ENCODE results near the gene CCDC188.

CCDC188 gene

DNA sequence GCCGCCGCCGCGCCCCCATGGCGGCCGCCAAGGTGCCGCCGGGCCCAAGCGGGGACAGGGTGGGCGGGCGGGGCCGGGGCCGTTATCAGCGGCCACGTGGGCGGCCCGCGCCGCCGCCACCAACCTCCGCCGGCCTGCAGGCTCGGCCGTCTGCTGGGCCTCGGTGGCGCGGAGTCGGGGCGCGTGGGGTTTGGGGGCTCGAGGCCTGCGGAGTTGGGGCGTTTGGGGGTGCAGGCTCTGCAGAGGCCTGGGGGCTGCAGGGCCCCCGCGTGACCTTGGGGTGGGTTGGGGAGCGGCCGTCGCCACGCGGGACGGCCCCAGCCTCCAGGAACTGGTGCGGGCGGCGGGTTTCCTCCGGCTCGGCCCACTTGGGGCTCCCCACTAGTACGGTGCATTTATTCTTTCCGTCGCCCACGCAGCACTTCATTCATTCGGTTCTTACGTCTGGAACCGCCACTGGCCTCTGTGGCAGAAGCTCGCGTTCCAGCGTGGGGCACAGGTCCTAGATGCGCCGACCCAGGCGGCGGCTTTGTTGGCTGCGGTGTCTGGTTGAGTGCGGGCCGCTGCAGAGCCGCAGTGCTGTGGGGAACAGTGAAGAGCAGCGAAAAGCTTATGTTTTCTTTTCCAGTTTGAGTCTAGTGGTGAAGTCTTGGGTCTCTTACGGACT is 33.1 kb downstream of the CCDC188 start:
- Histone ChIP-seq H3K4me1 (ENCODE audit: insufficient read depth, low read length) (peaks cover 71% of the 10 kb centered on the region), H3K4me2 (ENCODE audit: insufficient read depth, low read length) (peak overlapping the region; percentile 95), H3K27ac (ENCODE audit: low read length) (peak overlapping the region; percentile 81), H3K4me3 (ENCODE audit: low read depth in 1 of 2, low read length in 2 of 2) (peak overlapping the region; percentile 97 to 100), H2AFZ (ENCODE audit: low read depth, low read length) (peak overlapping the region; percentile 41; the same call in 1 of the 2 replicates), H4K20me1 (ENCODE audit: insufficient read depth, low read length) (peaks cover 81% of the 10 kb centered on the region), H3K27me3 (ENCODE audit: insufficient read depth, low read length, poor library complexity) (no peaks in the 10 kb centered on the region), H3K9me3 (ENCODE audit: insufficient read depth, low read length, severe bottlenecking) (no peaks in the 10 kb centered on the region), H3K9ac (ENCODE audit: low read depth, low read length) (peak overlapping the region; percentile 97), H3K36me3 (ENCODE audit: insufficient read depth, low read length) (peaks cover 88% of the 10 kb centered on the region), H3K79me2 (ENCODE audit: insufficient read depth, low read length) (peaks cover 93% of the 10 kb centered on the region)
- TF ChIP-seq, protein P1, sequence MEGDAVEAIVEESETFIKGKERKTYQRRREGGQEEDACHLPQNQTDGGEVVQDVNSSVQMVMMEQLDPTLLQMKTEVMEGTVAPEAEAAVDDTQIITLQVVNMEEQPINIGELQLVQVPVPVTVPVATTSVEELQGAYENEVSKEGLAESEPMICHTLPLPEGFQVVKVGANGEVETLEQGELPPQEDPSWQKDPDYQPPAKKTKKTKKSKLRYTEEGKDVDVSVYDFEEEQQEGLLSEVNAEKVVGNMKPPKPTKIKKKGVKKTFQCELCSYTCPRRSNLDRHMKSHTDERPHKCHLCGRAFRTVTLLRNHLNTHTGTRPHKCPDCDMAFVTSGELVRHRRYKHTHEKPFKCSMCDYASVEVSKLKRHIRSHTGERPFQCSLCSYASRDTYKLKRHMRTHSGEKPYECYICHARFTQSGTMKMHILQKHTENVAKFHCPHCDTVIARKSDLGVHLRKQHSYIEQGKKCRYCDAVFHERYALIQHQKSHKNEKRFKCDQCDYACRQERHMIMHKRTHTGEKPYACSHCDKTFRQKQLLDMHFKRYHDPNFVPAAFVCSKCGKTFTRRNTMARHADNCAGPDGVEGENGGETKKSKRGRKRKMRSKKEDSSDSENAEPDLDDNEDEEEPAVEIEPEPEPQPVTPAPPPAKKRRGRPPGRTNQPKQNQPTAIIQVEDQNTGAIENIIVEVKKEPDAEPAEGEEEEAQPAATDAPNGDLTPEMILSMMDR (IDR thresholded peaks at IDR 0.05; ENCODE audit: borderline replicate concordance, extremely low read depth, low read length, poor library complexity, severe bottlenecking), result no peak
- no peak for TF ChIP-seq EZH2 (IDR thresholded peaks at IDR 0.05; ENCODE audit: borderline replicate concordance, low read depth, low read length, severe bottlenecking)
- ATAC-seq (ENCODE audit: insufficient read depth, low read depth) (no peak; the same call in 2 of the 3 replicates), DNase-seq (peak; percentile 42)

DNA sequence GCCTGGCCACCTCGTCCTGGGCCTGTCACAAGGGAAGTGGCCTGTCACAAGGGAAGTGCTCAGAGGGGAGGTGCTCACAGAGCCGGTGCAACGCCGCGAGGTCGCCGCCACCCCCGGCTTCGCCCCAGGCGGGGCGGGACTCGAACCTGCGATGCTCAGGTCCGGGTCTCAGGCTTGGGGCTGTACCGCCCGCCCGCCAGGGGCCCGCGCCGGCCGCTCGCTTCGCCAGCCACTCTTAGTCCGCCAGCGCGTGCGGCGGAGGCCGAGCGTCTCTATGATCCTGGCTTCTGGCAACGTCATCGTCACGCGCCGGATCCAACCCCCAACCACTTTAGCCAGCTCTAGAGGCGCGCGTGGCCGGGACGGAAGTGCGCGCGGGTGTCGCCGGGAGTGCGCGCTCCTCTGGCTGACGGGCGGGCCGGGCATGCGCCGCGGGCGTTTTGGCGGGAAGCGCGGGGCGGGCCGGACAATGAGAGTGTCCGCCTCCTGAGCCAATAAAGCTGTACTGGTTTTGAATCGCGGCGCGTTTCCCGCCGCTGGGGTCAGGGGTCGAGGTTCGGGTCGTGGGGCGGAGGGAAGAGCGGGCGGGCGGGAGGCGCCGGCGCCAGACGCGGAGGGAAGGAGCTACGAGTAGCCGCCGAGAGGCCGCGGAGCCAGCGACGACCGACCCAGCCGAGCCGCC is 33.8 kb downstream of the CCDC188 start, which contains the start of gene TRMT2A:
Gene TRMT2A, minus strand, starts transcription at position 276 of the 682 bp plus-strand sequence. CDS start 320 bp downstream, outside the sequence.
- peak within 1 kb of the TSS; percentile 95 for H3K27ac ChIP-seq (ENCODE audit: low read length)

DNA sequence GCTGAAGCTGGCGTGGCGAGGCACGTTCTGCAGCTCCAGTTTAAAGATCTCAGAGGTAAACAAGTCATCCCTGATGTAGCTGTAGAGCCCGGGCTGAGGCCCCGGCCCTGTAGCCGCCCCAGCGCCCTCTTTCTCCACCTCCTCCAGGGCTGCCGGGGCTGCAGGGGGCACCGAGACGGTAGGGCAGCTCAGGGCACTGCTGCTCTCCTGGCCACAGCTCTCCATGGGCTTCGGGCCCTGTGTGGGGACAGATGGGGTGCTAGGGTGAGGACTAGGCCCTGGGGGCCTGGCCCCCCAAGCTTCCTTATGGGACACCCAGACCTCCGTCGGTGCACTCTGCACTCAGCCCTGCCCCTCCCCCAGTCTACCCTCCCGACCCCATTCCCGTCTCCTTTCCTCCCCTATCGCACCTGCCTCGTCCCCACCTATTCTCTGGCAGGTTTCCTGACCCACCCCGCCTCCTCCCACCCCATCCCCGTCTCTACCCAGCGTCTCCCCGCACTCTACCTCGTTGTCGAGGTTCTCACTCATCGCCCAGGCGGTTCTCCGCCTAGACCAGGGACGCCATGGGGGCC is 34.4 kb downstream of the CCDC188 start:
- ATAC-seq (ENCODE audit: insufficient read depth, low read depth) (no peak), DNase-seq (peak; percentile 19)
- Histone ChIP-seq H3K4me2 (ENCODE audit: insufficient read depth, low read length) (peak overlapping the region; percentile 89), H2AFZ (ENCODE audit: low read depth, low read length) (peak overlapping the region; percentile 87), H3K79me2 (ENCODE audit: insufficient read depth, low read length) (peaks cover 82% of the 10 kb centered on the region), H3K4me3 (ENCODE audit: low read depth in 1 of 2, low read length in 2 of 2) (peak overlapping the region; percentile 94 to 100), H3K9me3 (ENCODE audit: insufficient read depth, low read length, severe bottlenecking) (no peaks in the 10 kb centered on the region), H4K20me1 (ENCODE audit: insufficient read depth, low read length) (peaks cover 80% of the 10 kb centered on the region), H3K4me1 (ENCODE audit: insufficient read depth, low read length) (peaks cover 70% of the 10 kb centered on the region), H3K36me3 (ENCODE audit: insufficient read depth, low read length) (peaks cover 87% of the 10 kb centered on the region), H3K27ac (ENCODE audit: low read length) (peak overlapping the region; percentile 95), H3K9ac (ENCODE audit: low read depth, low read length) (peak overlapping the region; percentile 97), H3K27me3 (ENCODE audit: insufficient read depth, low read length, poor library complexity) (no peaks in the 10 kb centered on the region)
- TF ChIP-seq, protein P1 (IDR thresholded peaks at IDR 0.05; ENCODE audit: borderline replicate concordance, extremely low read depth, low read length, poor library complexity, severe bottlenecking), result no peak
- no peak for TF ChIP-seq EZH2 (IDR thresholded peaks at IDR 0.05; ENCODE audit: borderline replicate concordance, low read depth, low read length, severe bottlenecking)

More for the DNA sequence above, 33.8 kb downstream of the CCDC188 start, which contains the start of gene TRMT2A:
- H3K4me1 ChIP-seq (ENCODE audit: insufficient read depth, low read length), result peaks cover 71% of the 10 kb centered on the region
- peak within 1 kb of the TSS; percentile 95 for H3K4me2 ChIP-seq (ENCODE audit: insufficient read depth, low read length)
- H4K20me1 ChIP-seq (ENCODE audit: insufficient read depth, low read length), result peaks cover 81% of the 10 kb centered on the region
- H3K9ac ChIP-seq (ENCODE audit: low read depth, low read length), result peak within 1 kb of the TSS; percentile 97
- H3K9me3 ChIP-seq (ENCODE audit: insufficient read depth, low read length, severe bottlenecking), result no peaks in the 10 kb centered on the region
- peak; percentile 98 for DNase-seq
- peaks cover 89% of the 10 kb centered on the region for H3K36me3 ChIP-seq (ENCODE audit: insufficient read depth, low read length)
- no peaks in the 10 kb centered on the region for H3K27me3 ChIP-seq (ENCODE audit: insufficient read depth, low read length, poor library complexity)
- TF ChIP-seq, protein P1 (IDR thresholded peaks at IDR 0.05; ENCODE audit: borderline replicate concordance, extremely low read depth, low read length, poor library complexity, severe bottlenecking), result peak; percentile 26
- no peak for TF ChIP-seq EZH2 (IDR thresholded peaks at IDR 0.05; ENCODE audit: borderline replicate concordance, low read depth, low read length, severe bottlenecking)
- peaks cover 88% of the 10 kb centered on the region for H3K79me2 ChIP-seq (ENCODE audit: insufficient read depth, low read length)
- peak within 1 kb of the TSS; percentile 87 for H2AFZ ChIP-seq (ENCODE audit: low read depth, low read length)
- ATAC-seq (ENCODE audit: insufficient read depth, low read depth), result peak; percentile 76
- H3K4me3 ChIP-seq (ENCODE audit: low read depth in 1 of 2, low read length in 2 of 2), result peak within 1 kb of the TSS; percentile 97 to 100
